T-helper 22 cell (primary cell): ENCODE results near the gene RAB27A.

Experiments used
- DNase-seq: peaks from one replicate; pipeline ENCODE4 v3.0.0-alpha.2; 2020; ENCODE audit warnings: low read depth

Gene RAB27A

DNA sequence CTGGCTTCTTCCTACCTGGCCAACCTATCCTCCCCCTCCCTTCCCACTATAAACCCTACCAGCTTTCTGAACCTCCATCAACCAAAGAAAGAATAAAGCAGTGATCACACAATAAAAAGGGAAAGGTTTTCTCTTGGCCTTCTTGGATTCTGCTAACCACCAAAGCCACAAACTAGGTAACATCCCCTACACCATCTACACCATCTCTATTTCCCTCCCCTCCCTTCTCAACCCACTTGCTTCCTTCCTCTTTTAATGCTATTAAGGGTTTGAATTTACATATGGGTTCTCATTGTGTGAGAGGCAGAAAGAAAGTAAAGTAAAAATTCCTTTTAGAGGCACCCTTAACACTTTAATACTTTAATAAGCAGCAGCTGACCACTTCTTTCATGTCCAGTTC lies 67.0 kb downstream of the RAB27A start:
- DNase-seq = no peak

- no peak for DNase-seq
Measured at GRCh38 chr15:55221090-55222011, 68.3 kb downstream of the RAB27A start.

DNA sequence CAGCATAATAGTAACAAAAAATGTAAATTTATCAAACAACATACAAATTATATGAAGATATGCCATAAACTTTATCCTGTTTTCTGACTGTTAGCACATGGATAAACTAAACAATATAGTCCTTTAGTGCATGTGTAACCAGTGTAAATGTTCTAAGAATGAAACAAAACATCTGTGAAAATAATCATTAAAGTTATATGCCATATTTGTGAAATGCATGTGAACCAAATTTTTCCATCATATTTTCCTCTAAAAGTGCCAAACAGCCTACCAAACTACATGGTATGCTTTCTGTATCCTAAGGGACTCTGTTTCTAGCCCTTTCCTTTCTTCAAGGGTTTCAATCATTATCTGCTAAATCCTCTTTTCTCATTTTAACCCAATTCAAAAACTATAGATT lies 69.0 kb downstream of the RAB27A start:
- DNase-seq = no peak

DNA sequence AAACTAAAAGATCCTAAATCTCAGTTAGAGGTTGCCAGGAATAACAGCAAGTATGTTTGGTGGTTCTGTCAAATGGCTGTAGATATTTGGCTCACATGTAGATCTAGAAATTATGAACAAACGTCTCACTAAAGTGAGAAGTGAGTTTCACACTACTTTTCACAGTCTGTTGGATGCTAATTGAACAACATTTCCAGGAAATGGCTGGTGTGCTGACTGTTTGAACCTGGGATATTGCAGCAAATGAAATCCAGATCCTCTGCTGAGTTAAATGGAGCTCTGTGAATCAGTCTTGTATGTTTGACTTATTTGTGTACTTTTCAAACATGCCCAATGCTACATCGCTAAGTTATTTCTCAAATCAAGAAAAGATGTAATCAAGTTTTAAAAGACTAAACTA lies 71.6 kb downstream of the RAB27A start:
- DNase-seq = no peak

DNA sequence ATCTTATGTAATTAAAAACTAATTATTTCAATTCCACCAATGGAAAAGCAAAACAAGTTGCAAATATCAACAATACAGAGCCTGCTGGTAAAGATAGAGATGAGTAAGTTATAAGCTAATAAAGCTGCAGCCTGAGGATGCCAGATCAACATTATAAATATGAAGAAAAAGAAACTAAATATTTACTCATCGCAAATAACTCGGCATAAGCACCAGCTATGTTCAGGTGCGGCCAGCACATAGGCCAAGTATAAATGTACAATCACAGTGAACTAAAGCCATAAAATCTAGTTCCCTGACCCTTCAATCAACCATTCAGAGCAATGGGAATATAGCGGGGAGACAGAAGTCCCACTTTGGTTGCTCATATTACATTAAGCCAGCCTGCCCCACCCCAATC lies 85.1 kb downstream of the RAB27A start:
- no peak for DNase-seq

DNA sequence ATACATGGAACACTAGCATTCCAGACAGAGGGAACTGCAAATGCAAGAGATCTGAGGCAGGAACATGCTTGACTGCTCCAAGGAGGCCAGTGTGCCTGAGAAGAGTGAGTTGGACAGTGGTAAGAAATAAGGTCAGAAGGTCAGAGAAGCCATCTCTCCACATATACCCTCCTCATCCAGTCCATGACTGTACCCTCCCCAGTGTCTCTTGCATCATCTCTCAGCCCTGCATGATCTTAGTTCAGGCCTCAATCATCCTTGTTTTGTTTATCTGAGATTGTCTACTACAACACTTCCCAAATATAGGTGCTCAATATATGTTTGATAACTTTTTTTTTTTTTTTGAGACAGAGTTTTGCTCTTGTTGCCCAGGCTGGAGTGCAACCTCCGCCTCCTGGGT lies 87.4 kb downstream of the RAB27A start:
- no peak for DNase-seq

GRCh38 chr15:55198706-55199105 lies 90.9 kb downstream of the RAB27A start:
- no peak for DNase-seq

DNA sequence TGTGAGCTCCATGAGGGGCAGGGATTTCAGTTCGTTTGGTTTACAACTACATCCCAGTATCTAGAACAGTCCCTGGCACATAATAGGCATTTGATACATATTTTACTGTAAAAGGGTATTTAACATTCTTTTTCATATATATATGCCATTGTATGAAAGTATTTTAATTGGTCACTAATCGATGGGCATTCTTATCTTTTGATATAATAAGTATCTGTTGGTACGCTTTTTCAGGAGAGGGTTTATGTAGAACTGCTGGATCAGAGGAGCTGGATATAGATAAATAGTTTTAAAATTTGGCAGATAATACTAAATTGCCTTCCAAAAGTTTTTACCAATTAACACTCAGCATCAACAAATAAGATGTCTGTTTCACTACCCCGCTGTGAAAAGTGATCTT lies 91.9 kb downstream of the RAB27A start:
- DNase-seq = no peak

DNA sequence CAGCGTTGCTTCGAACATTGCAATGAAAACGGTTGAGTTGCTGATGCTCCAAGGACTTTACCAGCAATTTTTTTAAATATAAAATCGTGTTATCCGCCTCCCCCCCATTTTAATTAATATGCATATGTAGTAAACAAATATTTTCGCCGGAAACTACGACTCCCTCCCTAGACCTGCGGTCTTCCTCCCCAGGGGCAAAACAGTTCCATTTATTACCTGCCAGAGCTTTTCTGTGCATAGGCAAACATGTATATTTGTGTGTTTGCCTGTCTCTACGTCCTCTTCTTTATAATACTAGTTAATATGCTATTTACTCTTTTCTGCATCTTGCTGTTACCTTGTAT lies 92.3 kb downstream of the RAB27A start:
- DNase-seq = no peak

DNA sequence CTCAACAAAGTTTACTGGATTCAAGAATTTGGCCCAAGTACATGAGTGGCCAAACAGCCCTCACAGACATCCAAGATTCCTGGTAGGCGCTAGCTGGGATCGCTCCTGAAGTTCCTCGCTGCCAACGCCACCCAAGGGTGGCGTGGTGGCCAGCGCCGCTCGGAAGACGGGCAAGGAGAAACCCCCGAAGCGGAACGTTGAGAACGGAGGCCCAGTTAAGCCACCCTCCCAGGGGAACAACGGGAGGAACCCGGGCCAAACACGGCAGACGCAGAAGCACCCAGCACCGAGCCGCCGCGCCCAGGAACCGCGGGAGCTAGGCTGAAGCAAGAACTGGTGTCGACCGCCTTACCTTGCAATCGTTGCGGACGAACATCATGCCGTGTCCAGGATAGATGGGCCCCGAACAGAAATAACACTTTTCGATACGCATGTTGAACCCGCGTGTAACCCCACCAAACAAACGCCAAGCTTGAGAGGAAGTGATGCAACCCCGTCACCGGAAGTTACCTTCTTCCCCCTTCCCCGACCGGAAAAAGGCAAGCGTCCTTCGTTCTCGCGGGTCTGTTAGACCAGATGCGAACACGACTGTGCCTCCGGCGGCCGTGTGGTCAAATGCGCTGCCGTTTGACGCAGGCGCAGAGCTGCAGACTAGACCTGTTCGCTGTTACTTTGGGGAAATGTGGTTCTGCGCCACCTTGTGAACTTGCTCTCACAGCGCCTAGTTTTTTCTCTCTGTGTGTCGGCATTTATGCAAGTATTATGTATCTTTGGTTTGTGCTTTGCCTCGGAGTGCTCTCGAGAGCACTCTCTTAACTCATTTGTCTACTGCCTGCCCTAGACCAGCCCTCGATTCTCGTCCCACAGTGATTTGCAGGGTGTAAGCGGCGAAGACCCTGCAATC lies 92.9 kb downstream of the RAB27A start, which contains the start of gene RSL24D1:
Gene RSL24D1, minus strand, starts transcription at position 484 of the 904 bp plus-strand sequence. Its CDS starts 51 bp downstream, at position 433.
- peak; percentile 95 for DNase-seq

GRCh38 chr15:55195996-55196395 lies 93.6 kb downstream of the RAB27A start:
- DNase-seq = no peak

DNA sequence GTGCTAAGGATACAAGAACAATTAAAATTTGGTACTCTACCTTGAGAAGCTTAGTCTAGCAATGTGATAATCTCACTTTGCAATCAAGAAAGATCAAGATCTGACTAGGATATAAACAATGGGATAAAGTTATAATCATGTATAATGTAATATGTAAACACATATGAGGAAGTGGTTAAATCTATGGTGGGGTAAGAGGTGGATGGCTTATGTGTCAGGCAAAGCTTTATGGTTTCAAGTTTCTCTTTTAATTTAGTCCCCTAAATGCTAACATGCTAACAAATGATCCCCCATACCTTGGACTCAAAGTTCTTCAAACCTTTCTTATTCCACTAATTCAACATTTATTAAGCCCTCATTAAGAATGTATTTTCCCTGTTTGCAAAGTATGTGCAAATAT lies 95.4 kb downstream of the RAB27A start:
- DNase-seq = no peak

GRCh38 chr15:55186331-55186730 lies 103.3 kb downstream of the RAB27A start:
- DNase-seq = no peak

GRCh38 chr15:55183679-55184078 lies 105.9 kb downstream of the RAB27A start:
- DNase-seq = no peak

- no peak for DNase-seq
Measured at GRCh38 chr15:55179141-55179540, 110.5 kb downstream of the RAB27A start.

GRCh38 chr15:55170361-55170760 lies 119.3 kb downstream of the RAB27A start:
- no peak for DNase-seq

- peak; percentile 2 for DNase-seq
Measured at GRCh38 chr15:55168350-55168974, 121.2 kb downstream of the RAB27A start.

- DNase-seq = no peak
Measured at GRCh38 chr15:55164284-55164683, 125.3 kb downstream of the RAB27A start.
